22Rv1 (cell line): ENCODE data around the gene SGK1.

Source experiments
- ZFX ChIP-seq: fragments of 450-650 bp; IDR thresholded peaks from 2 replicates; pipeline ENCODE4 v1.6.1; 2017; ENCODE audit warnings: antibody characterized with exemption, borderline replicate concordance
- TF ChIP-seq, protein P1 (sequence below): fragments of 450-650 bp; IDR thresholded peaks from 2 replicates; pipeline ENCODE4 v1.5.1; 2017; ENCODE audit warnings: mild to moderate bottlenecking

- TF ChIP-seq, protein P1, sequence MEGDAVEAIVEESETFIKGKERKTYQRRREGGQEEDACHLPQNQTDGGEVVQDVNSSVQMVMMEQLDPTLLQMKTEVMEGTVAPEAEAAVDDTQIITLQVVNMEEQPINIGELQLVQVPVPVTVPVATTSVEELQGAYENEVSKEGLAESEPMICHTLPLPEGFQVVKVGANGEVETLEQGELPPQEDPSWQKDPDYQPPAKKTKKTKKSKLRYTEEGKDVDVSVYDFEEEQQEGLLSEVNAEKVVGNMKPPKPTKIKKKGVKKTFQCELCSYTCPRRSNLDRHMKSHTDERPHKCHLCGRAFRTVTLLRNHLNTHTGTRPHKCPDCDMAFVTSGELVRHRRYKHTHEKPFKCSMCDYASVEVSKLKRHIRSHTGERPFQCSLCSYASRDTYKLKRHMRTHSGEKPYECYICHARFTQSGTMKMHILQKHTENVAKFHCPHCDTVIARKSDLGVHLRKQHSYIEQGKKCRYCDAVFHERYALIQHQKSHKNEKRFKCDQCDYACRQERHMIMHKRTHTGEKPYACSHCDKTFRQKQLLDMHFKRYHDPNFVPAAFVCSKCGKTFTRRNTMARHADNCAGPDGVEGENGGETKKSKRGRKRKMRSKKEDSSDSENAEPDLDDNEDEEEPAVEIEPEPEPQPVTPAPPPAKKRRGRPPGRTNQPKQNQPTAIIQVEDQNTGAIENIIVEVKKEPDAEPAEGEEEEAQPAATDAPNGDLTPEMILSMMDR = no peak
- TF ChIP-seq ZFX = no peak
Measured at GRCh38 chr6:134293659-134294161, 24.2 kb downstream of the SGK1 start.
